ENCODE measurements around the gene SMC4. TPM values are rescaled to one million over a fixed set of nuclear protein-coding genes. Genes with fewer than 3 reads are reported as not detected.

Gene SMC4
- total RNA-seq, 1 donor from 2014 or later, result 69.4 TPM

- TF ChIP-seq CTCF (IDR thresholded peaks at IDR 0.05; ENCODE audit: unreplicated experiment), result no peak
- Mint-ChIP-seq H3K4me3 (ENCODE audit: unreplicated experiment) (no peak overlapping the region), H3K4me1 (ENCODE audit: unreplicated experiment) (peaks cover 2% of the 10 kb centered on the region), H3K27ac (ENCODE audit: unreplicated experiment) (no peak overlapping the region), H3K36me3 (ENCODE audit: low read depth, unreplicated experiment) (no peaks in the 10 kb centered on the region), H3K9me3 (ENCODE audit: unreplicated experiment) (no peaks in the 10 kb centered on the region), H3K27me3 (ENCODE audit: unreplicated experiment) (peaks cover 1% of the 10 kb centered on the region)
- DNase-seq (ENCODE audit: low spot score), result no peak
Measured at GRCh38 chr3:160381470-160381869, 18.0 kb upstream of the SMC4 start.

GRCh38 chr3:160384639-160385318, 14.7 kb upstream of the SMC4 start:
- Mint-ChIP-seq H3K36me3 (ENCODE audit: low read depth, unreplicated experiment) (no peaks in the 10 kb centered on the region), H3K27me3 (ENCODE audit: unreplicated experiment) (peaks cover 1% of the 10 kb centered on the region), H3K4me1 (ENCODE audit: unreplicated experiment) (peaks cover 2% of the 10 kb centered on the region), H3K4me3 (ENCODE audit: unreplicated experiment) (no peak overlapping the region), H3K9me3 (ENCODE audit: unreplicated experiment) (no peaks in the 10 kb centered on the region), H3K27ac (ENCODE audit: unreplicated experiment) (no peak overlapping the region)
- DNase-seq (ENCODE audit: low spot score), result no peak
- no peak for TF ChIP-seq CTCF (IDR thresholded peaks at IDR 0.05; ENCODE audit: unreplicated experiment)

GRCh38 chr3:160390565-160391138, 8.8 kb upstream of the SMC4 start:
- Mint-ChIP-seq H3K27ac (ENCODE audit: unreplicated experiment) (no peak overlapping the region), H3K27me3 (ENCODE audit: unreplicated experiment) (no peaks in the 10 kb centered on the region), H3K36me3 (ENCODE audit: low read depth, unreplicated experiment) (no peaks in the 10 kb centered on the region), H3K4me3 (ENCODE audit: unreplicated experiment) (no peak overlapping the region), H3K9me3 (ENCODE audit: unreplicated experiment) (no peaks in the 10 kb centered on the region), H3K4me1 (ENCODE audit: unreplicated experiment) (no peaks in the 10 kb centered on the region)
- no peak for TF ChIP-seq CTCF (IDR thresholded peaks at IDR 0.05; ENCODE audit: unreplicated experiment)
- DNase-seq (ENCODE audit: low spot score), result no peak

GRCh38 chr3:160392798-160393197, 6.7 kb upstream of the SMC4 start:
- no peak for TF ChIP-seq CTCF (IDR thresholded peaks at IDR 0.05; ENCODE audit: unreplicated experiment)
- Mint-ChIP-seq H3K36me3 (ENCODE audit: low read depth, unreplicated experiment) (no peaks in the 10 kb centered on the region), H3K4me1 (ENCODE audit: unreplicated experiment) (no peaks in the 10 kb centered on the region), H3K4me3 (ENCODE audit: unreplicated experiment) (no peak overlapping the region), H3K27me3 (ENCODE audit: unreplicated experiment) (no peaks in the 10 kb centered on the region), H3K27ac (ENCODE audit: unreplicated experiment) (no peak overlapping the region), H3K9me3 (ENCODE audit: unreplicated experiment) (no peaks in the 10 kb centered on the region)
- DNase-seq (ENCODE audit: low spot score), result no peak

GRCh38 chr3:160393346-160394008, 6.0 kb upstream of the SMC4 start:
- no peak for TF ChIP-seq CTCF (IDR thresholded peaks at IDR 0.05; ENCODE audit: unreplicated experiment)
- H3K4me1 Mint-ChIP-seq (ENCODE audit: unreplicated experiment), result peaks cover 5% of the 10 kb centered on the region
- H3K36me3 Mint-ChIP-seq (ENCODE audit: low read depth, unreplicated experiment), result no peaks in the 10 kb centered on the region
- no peaks in the 10 kb centered on the region for H3K27me3 Mint-ChIP-seq (ENCODE audit: unreplicated experiment)
- no peak for DNase-seq (ENCODE audit: low spot score)
- no peak overlapping the region for H3K27ac Mint-ChIP-seq (ENCODE audit: unreplicated experiment)
- H3K9me3 Mint-ChIP-seq (ENCODE audit: unreplicated experiment), result no peaks in the 10 kb centered on the region
- H3K4me3 Mint-ChIP-seq (ENCODE audit: unreplicated experiment), result no peak overlapping the region
